ENCODE measurements around the gene AHDC1.

Gene AHDC1

GRCh38 chr1:27548136-27548853 is 55.6 kb downstream of the AHDC1 start:
- no peak for TF ChIP-seq CTCF (conservative IDR thresholded peaks at IDR 0.05; ENCODE audit: control insufficient read depth, insufficient read depth, low read depth, low read length)
- H3K4me3 ChIP-seq (ENCODE audit: control insufficient read depth, low read depth, low read length) = no peak overlapping the region
- peak; percentile 50 for DNase-seq (ENCODE audit: low read depth)

- H3K4me3 ChIP-seq (ENCODE audit: control insufficient read depth, low read depth, low read length) = no peak overlapping the region
- TF ChIP-seq CTCF (conservative IDR thresholded peaks at IDR 0.05; ENCODE audit: control insufficient read depth, insufficient read depth, low read depth, low read length) = no peak
- no peak for DNase-seq (ENCODE audit: low read depth)
Measured at GRCh38 chr1:27547220-27548116, 56.5 kb downstream of the AHDC1 start.

GRCh38 chr1:27545876-27546275 is 58.1 kb downstream of the AHDC1 start:
- TF ChIP-seq CTCF (conservative IDR thresholded peaks at IDR 0.05; ENCODE audit: control insufficient read depth, insufficient read depth, low read depth, low read length) = no peak
- H3K4me3 ChIP-seq (ENCODE audit: control insufficient read depth, low read depth, low read length) = no peak overlapping the region
- DNase-seq (ENCODE audit: low read depth) = peak; percentile 39

- no peak overlapping the region for H3K4me3 ChIP-seq (ENCODE audit: control insufficient read depth, low read depth, low read length)
- TF ChIP-seq CTCF (conservative IDR thresholded peaks at IDR 0.05; ENCODE audit: control insufficient read depth, insufficient read depth, low read depth, low read length) = no peak
- peak; percentile 63 for DNase-seq (ENCODE audit: low read depth)
Measured at GRCh38 chr1:27545271-27545670, 58.7 kb downstream of the AHDC1 start.

GRCh38 chr1:27544834-27545233 is 59.1 kb downstream of the AHDC1 start:
- TF ChIP-seq CTCF (conservative IDR thresholded peaks at IDR 0.05; ENCODE audit: control insufficient read depth, insufficient read depth, low read depth, low read length) = no peak

GRCh38 chr1:27543284-27543683 is 60.7 kb downstream of the AHDC1 start:
- no peak for DNase-seq (ENCODE audit: low read depth)
- no peak for TF ChIP-seq CTCF (conservative IDR thresholded peaks at IDR 0.05; ENCODE audit: control insufficient read depth, insufficient read depth, low read depth, low read length)
- H3K4me3 ChIP-seq (ENCODE audit: control insufficient read depth, low read depth, low read length) = no peak overlapping the region

More at GRCh38 chr1:27544834-27545233, 59.1 kb downstream of the AHDC1 start:
- peak; percentile 43 for DNase-seq (ENCODE audit: low read depth)
- no peak overlapping the region for H3K4me3 ChIP-seq (ENCODE audit: control insufficient read depth, low read depth, low read length)
